GM18519 (cell line): Measurements from ENCODE around the gene LY6G6D.

Experiments used
- ATAC-seq: cut with Tn5 transposase; IDR thresholded peaks from one replicate; pipeline ENCODE4 v1.9.1; 2021; ENCODE audit warnings: mild to moderate bottlenecking, moderate library complexity; ENCODE audit not compliant: unreplicated experiment, low FRiP score

The LY6G6D gene

DNA sequence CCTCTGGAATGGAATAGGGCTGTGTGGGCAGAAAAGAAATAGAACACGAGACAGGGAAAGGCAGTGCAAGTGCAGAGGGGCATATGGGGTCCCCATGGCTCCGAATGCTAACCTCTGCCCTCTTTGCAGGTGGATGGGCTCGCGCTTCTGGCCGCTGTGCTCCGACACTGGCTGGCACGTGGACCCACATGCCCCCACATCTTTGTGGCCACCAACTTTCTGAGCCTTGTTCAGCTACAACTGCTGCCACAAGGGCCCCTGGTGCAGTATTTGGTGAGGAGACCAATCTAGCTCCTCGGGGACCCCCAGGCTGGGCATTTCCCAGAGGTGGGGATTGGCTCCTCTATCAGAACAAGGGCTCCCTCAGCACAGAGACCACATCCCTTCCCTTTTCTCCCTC is 46.2 kb downstream of the LY6G6D start:
- ATAC-seq: no peak

GRCh38 chr6:31762356-31762755 is 47.2 kb downstream of the LY6G6D start, which contains the start of gene SAPCD1:
Gene SAPCD1 (plus strand): TSS chr6:31762656. CDS start chr6:31763055, 399 bp downstream.
- no peak for ATAC-seq

DNA sequence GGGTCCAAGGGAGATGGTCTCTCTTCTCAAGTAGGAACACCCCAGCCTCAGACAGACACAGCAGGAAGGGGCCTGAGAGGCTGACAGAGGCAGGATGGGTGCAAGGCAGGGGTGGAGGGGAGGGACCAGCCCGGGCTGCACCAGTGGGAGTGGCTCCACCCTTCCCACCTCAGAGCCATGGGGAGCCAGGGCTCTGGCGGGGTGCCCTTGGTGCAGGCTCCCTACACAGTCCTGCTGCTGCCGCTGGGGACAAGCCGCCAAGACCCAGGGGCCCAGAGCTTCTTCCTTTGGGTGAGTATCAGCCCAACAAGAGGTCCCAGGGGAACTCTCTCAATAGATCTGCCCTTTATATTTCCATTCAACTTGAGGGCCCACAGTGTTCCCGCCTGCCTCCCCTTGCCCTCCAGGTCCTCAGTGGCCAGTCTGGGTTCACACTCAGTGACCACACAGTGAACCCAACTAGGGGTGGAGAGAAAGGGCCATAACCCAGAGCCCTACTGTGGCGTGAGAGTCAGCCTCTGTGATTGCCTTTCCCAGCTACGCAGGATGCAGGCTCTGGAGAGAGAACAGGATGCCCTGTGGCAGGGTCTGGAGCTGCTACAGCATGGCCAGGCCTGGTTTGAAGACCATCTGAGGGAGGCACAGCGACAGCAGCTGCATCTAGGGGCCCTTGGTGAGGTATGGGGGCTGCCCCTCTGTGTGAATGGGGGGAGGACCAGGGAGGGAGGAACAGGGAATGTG is 47.9 kb downstream of the LY6G6D start:
- ATAC-seq: no peak

DNA sequence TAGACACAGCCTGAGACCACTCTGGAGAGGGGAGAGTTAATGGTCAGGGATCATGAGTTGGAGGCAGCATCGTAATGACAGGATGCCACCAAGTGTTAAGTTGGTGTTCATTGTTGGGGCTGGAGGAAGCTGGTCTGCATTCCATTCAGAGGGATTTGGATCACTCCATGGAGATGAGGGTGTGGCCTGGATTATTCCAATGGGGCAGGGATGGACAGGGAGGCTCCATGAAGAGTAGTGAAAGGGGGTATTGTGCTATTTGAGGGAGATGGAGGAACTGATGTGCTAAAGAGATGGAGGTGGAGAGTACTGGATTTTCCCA is 48.4 kb downstream of the LY6G6D start:
- ATAC-seq: no peak

- ATAC-seq: no peak
Measured at GRCh38 chr6:31764198-31764597, 49.0 kb downstream of the LY6G6D start.

GRCh38 chr6:31765559-31765909 is 50.4 kb downstream of the LY6G6D start:
- ATAC-seq: no peak

DNA sequence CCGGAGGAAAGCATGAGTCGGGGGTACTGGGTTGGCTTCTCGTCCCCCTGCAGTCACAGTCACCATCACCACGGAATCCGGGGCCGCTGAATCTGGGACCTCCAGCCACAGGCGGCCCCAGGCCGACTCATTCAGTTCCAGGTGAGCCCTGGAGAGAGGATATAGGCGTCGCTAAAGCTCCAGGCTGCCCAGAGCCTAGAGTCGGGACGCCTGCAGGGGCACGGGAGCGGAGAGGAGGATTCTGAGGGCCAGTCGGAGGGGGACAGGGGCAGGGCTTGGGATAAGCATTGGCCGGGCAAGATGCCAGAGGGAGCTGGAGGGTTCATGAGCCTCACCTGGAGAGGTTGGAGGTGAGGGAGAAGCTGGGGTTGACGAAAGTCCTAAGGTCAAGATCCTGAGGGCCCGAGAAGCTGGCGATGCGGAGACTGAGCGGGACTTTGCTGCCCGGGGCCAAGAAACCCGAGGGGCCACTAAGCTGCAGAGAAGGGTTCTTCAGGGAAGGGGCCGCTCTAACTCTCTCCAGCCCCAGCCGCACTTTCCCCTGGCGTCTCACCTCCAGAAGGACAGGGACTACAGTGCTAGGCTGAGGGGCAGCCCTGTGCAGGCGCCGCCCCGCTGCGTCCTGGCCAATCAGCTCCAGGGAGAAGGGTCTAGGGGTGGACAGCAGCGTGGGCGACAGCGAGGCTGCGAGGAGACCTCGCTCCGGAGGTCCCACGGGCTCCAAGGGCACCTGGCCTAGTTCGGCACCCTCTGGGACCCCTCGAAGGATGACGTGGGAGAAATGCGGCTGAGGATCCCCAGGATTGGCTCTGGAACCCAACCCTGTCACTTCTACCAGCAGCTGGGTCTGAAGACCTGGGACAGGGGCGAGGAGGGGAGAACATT is 51.0 kb downstream of the LY6G6D start:
- no peak for ATAC-seq

- ATAC-seq: no peak
Measured at GRCh38 chr6:31767096-31767645, 52.0 kb downstream of the LY6G6D start.
